ENCODE data around the gene CKLF. TPM values are rescaled to one million over a fixed set of nuclear protein-coding genes. Genes with fewer than 3 reads are reported as not detected.

Gene CKLF
- total RNA-seq, 1 experiment from 2014 or later, result 47.9 TPM

GRCh38 chr16:66575060-66575459 lies 22.7 kb downstream of the CKLF start:
- intact Hi-C loops (cut with micrococcal nuclease; ENCODE audit: unreplicated experiment), result no loop called here
- POLR2A ChIA-PET (ENCODE audit: low non-redundant PET), result no interaction called here

GRCh38 chr16:66576296-66576695 lies 23.9 kb downstream of the CKLF start:
- Histone ChIP-seq H3K4me3 (ENCODE audit: low read depth, low read length, poor library complexity, severe bottlenecking) (no peak overlapping the region), H3K36me3 (ENCODE audit: insufficient read depth, low read length, poor library complexity, severe bottlenecking) (no peaks in the 10 kb centered on the region), H3K27ac (ENCODE audit: low read depth, low read length, poor library complexity, severe bottlenecking) (no peak overlapping the region), H3K27me3 (replicated peaks; ENCODE audit: insufficient read depth, low read depth, low read length, poor library complexity) (no peaks in the 10 kb centered on the region), H3K9me3 (ENCODE audit: low read depth, low read length, poor library complexity, severe bottlenecking) (no peaks in the 10 kb centered on the region), H3K4me1 (ENCODE audit: insufficient read depth, low read length, poor library complexity, severe bottlenecking) (peaks cover 14% of the 10 kb centered on the region)
- POLR2A ChIA-PET (ENCODE audit: low non-redundant PET), result no interaction called here
- TF ChIP-seq CTCF (conservative IDR thresholded peaks at IDR 0.05; ENCODE audit: low read depth, low read length) (no peak), EZH2 (IDR thresholded peaks at IDR 0.05; ENCODE audit: borderline replicate concordance, low read depth, low read length, poor library complexity, severe bottlenecking) (no peak)
- no peak for DNase-seq (ENCODE audit: low spot score)
- BruUV-seq (replicated peaks), result no TSS peak
- CTCF ChIA-PET, result no interaction called here
- intact Hi-C loops (cut with micrococcal nuclease; ENCODE audit: unreplicated experiment), result no loop called here

More at GRCh38 chr16:66575060-66575459, 22.7 kb downstream of the CKLF start:
- no TSS peak for BruUV-seq (replicated peaks)
- CTCF ChIA-PET, result no interaction called here
- DNase-seq (ENCODE audit: low spot score), result no peak
- H3K36me3 ChIP-seq (ENCODE audit: insufficient read depth, low read length, poor library complexity, severe bottlenecking), result no peaks in the 10 kb centered on the region
- no peak overlapping the region for H3K4me3 ChIP-seq (ENCODE audit: low read depth, low read length, poor library complexity, severe bottlenecking)
- H3K27me3 ChIP-seq (replicated peaks; ENCODE audit: insufficient read depth, low read depth, low read length, poor library complexity), result no peaks in the 10 kb centered on the region
- no peak for TF ChIP-seq EZH2 (IDR thresholded peaks at IDR 0.05; ENCODE audit: borderline replicate concordance, low read depth, low read length, poor library complexity, severe bottlenecking)
- TF ChIP-seq CTCF (conservative IDR thresholded peaks at IDR 0.05; ENCODE audit: low read depth, low read length), result no peak
- no peak overlapping the region for H3K27ac ChIP-seq (ENCODE audit: low read depth, low read length, poor library complexity, severe bottlenecking)
- H3K9me3 ChIP-seq (ENCODE audit: low read depth, low read length, poor library complexity, severe bottlenecking), result no peaks in the 10 kb centered on the region
- peaks cover 1% of the 10 kb centered on the region for H3K4me1 ChIP-seq (ENCODE audit: insufficient read depth, low read length, poor library complexity, severe bottlenecking)

GRCh38 chr16:66578651-66579531 lies 26.5 kb downstream of the CKLF start, which contains the start of gene CMTM2:
Gene CMTM2 (plus strand): TSS chr16:66579463. CDS start chr16:66579608, 145 bp downstream.
- Histone ChIP-seq H3K27ac (ENCODE audit: low read depth, low read length, poor library complexity, severe bottlenecking) (no peak within 1 kb of the TSS), H3K36me3 (ENCODE audit: insufficient read depth, low read length, poor library complexity, severe bottlenecking) (no peaks in the 10 kb centered on the region), H3K4me1 (ENCODE audit: insufficient read depth, low read length, poor library complexity, severe bottlenecking) (peaks cover 20% of the 10 kb centered on the region), H3K4me3 (ENCODE audit: low read depth, low read length, poor library complexity, severe bottlenecking) (no peak within 1 kb of the TSS), H3K9me3 (ENCODE audit: low read depth, low read length, poor library complexity, severe bottlenecking) (no peaks in the 10 kb centered on the region), H3K27me3 (replicated peaks; ENCODE audit: insufficient read depth, low read depth, low read length, poor library complexity) (no peaks in the 10 kb centered on the region)
- TF ChIP-seq EZH2 (IDR thresholded peaks at IDR 0.05; ENCODE audit: borderline replicate concordance, low read depth, low read length, poor library complexity, severe bottlenecking) (no peak), CTCF (conservative IDR thresholded peaks at IDR 0.05; ENCODE audit: low read depth, low read length) (no peak)
- no TSS peak for BruUV-seq (replicated peaks)
- CTCF ChIA-PET, result no interaction called here
- POLR2A ChIA-PET (ENCODE audit: low non-redundant PET), result no interaction called here
- DNase-seq (ENCODE audit: low spot score), result no peak
- intact Hi-C loops (cut with micrococcal nuclease; ENCODE audit: unreplicated experiment), result no loop called here

Measured in A673 (cell line).